OCI-LY7 (cell line): ENCODE results near the gene CACNA1D.

ENCODE experiments used
- EZH2phosphoT487 ChIP-seq: fragments of 200-600 bp; sonication (generic); IDR thresholded peaks from 2 replicates; pipeline ENCODE4 v1.6.1; 2018; ENCODE audit warnings: low read depth, borderline replicate concordance, mild to moderate bottlenecking, mixed run types, antibody characterized with exemption, low read length, moderate library complexity, mixed read lengths
- TF ChIP-seq, protein P1 (sequence below): fragments of 200-600 bp; sonication (generic); conservative IDR thresholded peaks from 2 replicates; pipeline ENCODE4 v1.5.1; 2014; ENCODE audit warnings: mild to moderate bottlenecking, antibody characterized with exemption, low read length, moderate library complexity, mixed read lengths

- TF ChIP-seq, protein P1, sequence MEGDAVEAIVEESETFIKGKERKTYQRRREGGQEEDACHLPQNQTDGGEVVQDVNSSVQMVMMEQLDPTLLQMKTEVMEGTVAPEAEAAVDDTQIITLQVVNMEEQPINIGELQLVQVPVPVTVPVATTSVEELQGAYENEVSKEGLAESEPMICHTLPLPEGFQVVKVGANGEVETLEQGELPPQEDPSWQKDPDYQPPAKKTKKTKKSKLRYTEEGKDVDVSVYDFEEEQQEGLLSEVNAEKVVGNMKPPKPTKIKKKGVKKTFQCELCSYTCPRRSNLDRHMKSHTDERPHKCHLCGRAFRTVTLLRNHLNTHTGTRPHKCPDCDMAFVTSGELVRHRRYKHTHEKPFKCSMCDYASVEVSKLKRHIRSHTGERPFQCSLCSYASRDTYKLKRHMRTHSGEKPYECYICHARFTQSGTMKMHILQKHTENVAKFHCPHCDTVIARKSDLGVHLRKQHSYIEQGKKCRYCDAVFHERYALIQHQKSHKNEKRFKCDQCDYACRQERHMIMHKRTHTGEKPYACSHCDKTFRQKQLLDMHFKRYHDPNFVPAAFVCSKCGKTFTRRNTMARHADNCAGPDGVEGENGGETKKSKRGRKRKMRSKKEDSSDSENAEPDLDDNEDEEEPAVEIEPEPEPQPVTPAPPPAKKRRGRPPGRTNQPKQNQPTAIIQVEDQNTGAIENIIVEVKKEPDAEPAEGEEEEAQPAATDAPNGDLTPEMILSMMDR, result no peak
- TF ChIP-seq EZH2phosphoT487, result no peak
These were observed 278.6 kb downstream of the CACNA1D start for GRCh38 chr3:53773021-53773436.
